ENCODE measurements around the gene PDE1A.

PDE1A gene

DNA sequence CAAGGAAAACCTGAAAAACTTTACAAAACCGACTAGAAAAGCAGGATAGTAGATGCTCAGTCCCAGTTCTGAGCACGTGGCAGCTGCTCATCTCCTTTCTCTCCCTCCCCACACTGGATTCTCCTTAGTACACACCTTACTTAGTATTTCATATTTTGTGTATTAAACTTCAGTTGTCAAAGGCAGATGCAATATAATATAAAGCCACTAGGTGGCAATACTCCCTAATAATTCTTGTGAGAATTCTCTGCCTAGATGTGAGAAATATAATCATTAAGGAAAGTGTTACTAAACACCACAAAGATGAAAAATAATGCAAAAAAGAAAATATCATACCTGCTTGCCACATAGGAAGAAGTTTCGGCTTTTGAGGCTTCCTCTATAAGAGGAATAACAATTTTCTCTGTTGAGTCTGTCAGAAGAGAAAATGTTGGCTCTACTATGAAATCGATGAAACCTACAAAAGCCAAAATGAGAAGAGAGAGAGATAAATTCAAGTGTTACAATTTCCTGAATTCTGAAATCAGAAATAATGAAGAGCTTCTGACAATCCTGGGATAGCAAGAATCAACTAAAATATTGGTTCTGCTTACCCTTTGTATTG lies 240.6 kb downstream of the PDE1A start:
- POLR2A ChIA-PET, result no interaction called here
- CTCF ChIA-PET, result interaction anchor here (0.5 to 7.0 kb wide), 36 partner anchors 9 to 1410 kb away, joined by 3 to 106 read pairs (median 4); no protein-coding TSS in a partner anchor
- Histone ChIP-seq H3K4me3 (ENCODE audit: low read depth, low read length) (no peak overlapping the region), H3K9me3 (ENCODE audit: control insufficient read depth, insufficient read depth, low read depth, low read length) (no peaks in the 10 kb centered on the region; the same call in 1 of the 2 replicates), H3K27ac (ENCODE audit: extremely low read depth, low read depth, low read length) (no peak overlapping the region), H3K36me3 (ENCODE audit: control insufficient read depth in 2 of 2, insufficient read depth in 1 of 2, low read length in 2 of 2) (no peaks in the 10 kb centered on the region), H3K4me1 (ENCODE audit: control insufficient read depth, insufficient read depth, low read length) (no peaks in the 10 kb centered on the region)
- TF ChIP-seq, protein P1, sequence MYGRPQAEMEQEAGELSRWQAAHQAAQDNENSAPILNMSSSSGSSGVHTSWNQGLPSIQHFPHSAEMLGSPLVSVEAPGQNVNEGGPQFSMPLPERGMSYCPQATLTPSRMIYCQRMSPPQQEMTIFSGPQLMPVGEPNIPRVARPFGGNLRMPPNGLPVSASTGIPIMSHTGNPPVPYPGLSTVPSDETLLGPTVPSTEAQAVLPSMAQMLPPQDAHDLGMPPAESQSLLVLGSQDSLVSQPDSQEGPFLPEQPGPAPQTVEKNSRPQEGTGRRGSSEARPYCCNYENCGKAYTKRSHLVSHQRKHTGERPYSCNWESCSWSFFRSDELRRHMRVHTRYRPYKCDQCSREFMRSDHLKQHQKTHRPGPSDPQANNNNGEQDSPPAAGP (tag by site-specific recombination; IDR thresholded peaks at IDR 0.05), result no peak
- TF ChIP-seq, protein P2, sequence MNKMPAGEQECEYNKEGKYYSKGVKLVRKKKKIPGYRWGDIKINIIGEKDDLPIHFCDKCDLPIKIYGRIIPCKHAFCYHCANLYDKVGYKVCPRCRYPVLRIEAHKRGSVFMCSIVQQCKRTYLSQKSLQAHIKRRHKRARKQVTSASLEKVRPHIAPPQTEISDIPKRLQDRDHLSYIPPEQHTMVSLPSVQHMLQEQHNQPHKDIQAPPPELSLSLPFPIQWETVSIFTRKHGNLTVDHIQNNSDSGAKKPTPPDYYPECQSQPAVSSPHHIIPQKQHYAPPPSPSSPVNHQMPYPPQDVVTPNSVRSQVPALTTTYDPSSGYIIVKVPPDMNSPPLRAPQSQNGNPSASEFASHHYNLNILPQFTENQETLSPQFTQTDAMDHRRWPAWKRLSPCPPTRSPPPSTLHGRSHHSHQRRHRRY (tag by site-specific recombination; IDR thresholded peaks at IDR 0.05), result no peak
- 0 out of 2 replicates have a peak, but pooled peaks have one; percentile 31 for TF ChIP-seq ZNF660 (tag by site-specific recombination; IDR thresholded peaks at IDR 0.05)
- TF ChIP-seq, protein P3, sequence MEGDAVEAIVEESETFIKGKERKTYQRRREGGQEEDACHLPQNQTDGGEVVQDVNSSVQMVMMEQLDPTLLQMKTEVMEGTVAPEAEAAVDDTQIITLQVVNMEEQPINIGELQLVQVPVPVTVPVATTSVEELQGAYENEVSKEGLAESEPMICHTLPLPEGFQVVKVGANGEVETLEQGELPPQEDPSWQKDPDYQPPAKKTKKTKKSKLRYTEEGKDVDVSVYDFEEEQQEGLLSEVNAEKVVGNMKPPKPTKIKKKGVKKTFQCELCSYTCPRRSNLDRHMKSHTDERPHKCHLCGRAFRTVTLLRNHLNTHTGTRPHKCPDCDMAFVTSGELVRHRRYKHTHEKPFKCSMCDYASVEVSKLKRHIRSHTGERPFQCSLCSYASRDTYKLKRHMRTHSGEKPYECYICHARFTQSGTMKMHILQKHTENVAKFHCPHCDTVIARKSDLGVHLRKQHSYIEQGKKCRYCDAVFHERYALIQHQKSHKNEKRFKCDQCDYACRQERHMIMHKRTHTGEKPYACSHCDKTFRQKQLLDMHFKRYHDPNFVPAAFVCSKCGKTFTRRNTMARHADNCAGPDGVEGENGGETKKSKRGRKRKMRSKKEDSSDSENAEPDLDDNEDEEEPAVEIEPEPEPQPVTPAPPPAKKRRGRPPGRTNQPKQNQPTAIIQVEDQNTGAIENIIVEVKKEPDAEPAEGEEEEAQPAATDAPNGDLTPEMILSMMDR (tag by site-specific recombination; IDR thresholded peaks at IDR 0.05), result peak; percentile 59; the same call in 1 of the 2 replicates
- no peak for TF ChIP-seq SP3 (tag by site-specific recombination; IDR thresholded peaks at IDR 0.05)
- peak; percentile 83 for TF ChIP-seq ZNF654 (tag by site-specific recombination; IDR thresholded peaks at IDR 0.05; ENCODE audit: low read depth)

GRCh38 chr2:182182436-182182835 lies 244.4 kb downstream of the PDE1A start:
- ChIA-PET CTCF (no interaction called here), POLR2A (no interaction called here)
- no peaks in the 10 kb centered on the region for H3K36me3 ChIP-seq (ENCODE audit: control insufficient read depth in 2 of 2, insufficient read depth in 1 of 2, low read length in 2 of 2)

GRCh38 chr2:182181381-182181780 lies 245.5 kb downstream of the PDE1A start:
- POLR2A ChIA-PET, result no interaction called here
- Histone ChIP-seq H3K4me1 (ENCODE audit: control insufficient read depth, insufficient read depth, low read length) (no peaks in the 10 kb centered on the region), H3K27ac (ENCODE audit: extremely low read depth, low read depth, low read length) (no peak overlapping the region), H3K9me3 (ENCODE audit: control insufficient read depth, insufficient read depth, low read depth, low read length) (no peaks in the 10 kb centered on the region; the same call in 1 of the 2 replicates), H3K4me3 (ENCODE audit: low read depth, low read length) (no peak overlapping the region), H3K36me3 (ENCODE audit: control insufficient read depth in 2 of 2, insufficient read depth in 1 of 2, low read length in 2 of 2) (no peaks in the 10 kb centered on the region)
- TF ChIP-seq ZNF677 (tag by site-specific recombination; IDR thresholded peaks at IDR 0.05) (no peak), ZNF157 (tag by site-specific recombination; IDR thresholded peaks at IDR 0.05) (no peak), ZNF600 (tag by site-specific recombination; IDR thresholded peaks at IDR 0.05) (no peak), PRDM1 (tag by site-specific recombination; IDR thresholded peaks at IDR 0.05) (no peak), ZNF626 (tag by site-specific recombination; IDR thresholded peaks at IDR 0.05) (no peak), ZNF501 (tag by site-specific recombination; IDR thresholded peaks at IDR 0.05) (no peak), ZBTB21 (tag by site-specific recombination; IDR thresholded peaks at IDR 0.05) (no peak), SETDB1 (IDR thresholded peaks at IDR 0.05; ENCODE audit: insufficient read length, low read length) (no peak), SCRT1 (tag by site-specific recombination; IDR thresholded peaks at IDR 0.05; ENCODE audit: borderline replicate concordance) (no peak), ZNF768 (tag by site-specific recombination; IDR thresholded peaks at IDR 0.05) (no peak)
- TF ChIP-seq, protein P4, sequence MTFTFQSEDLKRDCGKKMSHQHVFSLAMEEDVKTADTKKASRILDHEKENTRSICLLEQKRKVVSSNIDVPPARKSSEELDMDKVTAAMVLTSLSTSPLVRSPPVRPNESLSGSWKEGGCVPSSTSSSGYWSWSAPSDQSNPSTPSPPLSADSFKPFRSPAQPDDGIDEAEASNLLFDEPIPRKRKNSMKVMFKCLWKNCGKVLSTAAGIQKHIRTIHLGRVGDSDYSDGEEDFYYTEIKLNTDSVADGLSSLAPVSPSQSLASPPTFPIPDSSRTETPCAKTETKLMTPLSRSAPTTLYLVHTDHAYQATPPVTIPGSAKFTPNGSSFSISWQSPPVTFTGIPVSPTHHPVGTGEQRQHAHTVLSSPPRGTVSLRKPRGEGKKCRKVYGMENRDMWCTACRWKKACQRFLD (tag by site-specific recombination; IDR thresholded peaks at IDR 0.05), result no peak
- CTCF ChIA-PET, result no interaction called here

More at GRCh38 chr2:182182436-182182835, 244.4 kb downstream of the PDE1A start:
- no peak overlapping the region for H3K27ac ChIP-seq (ENCODE audit: extremely low read depth, low read depth, low read length)
- H3K4me3 ChIP-seq (ENCODE audit: low read depth, low read length), result no peak overlapping the region
- H3K9me3 ChIP-seq (ENCODE audit: control insufficient read depth, insufficient read depth, low read depth, low read length), result no peaks in the 10 kb centered on the region; the same call in 1 of the 2 replicates
- TF ChIP-seq, protein P4 (tag by site-specific recombination; IDR thresholded peaks at IDR 0.05), result no peak
- TF ChIP-seq ZNF701 (tag by site-specific recombination; IDR thresholded peaks at IDR 0.05) (no peak), ZBTB20 (tag by site-specific recombination; IDR thresholded peaks at IDR 0.05) (no peak), ZNF777 (tag by site-specific recombination; IDR thresholded peaks at IDR 0.05; ENCODE audit: borderline replicate concordance) (no peak), ZNF175 (tag by site-specific recombination; IDR thresholded peaks at IDR 0.05) (no peak)
- H3K4me1 ChIP-seq (ENCODE audit: control insufficient read depth, insufficient read depth, low read length), result no peaks in the 10 kb centered on the region
